IPS DF 4.7 (cell line): ENCODE measurements around the gene TAMALIN.

Experiments
- DNase-seq: peaks from one replicate; pipeline ENCODE4 v3.0.0-alpha.2; 2013; ENCODE audit warnings: low spot score; ENCODE audit errors: extremely low read depth

The TAMALIN gene

DNA sequence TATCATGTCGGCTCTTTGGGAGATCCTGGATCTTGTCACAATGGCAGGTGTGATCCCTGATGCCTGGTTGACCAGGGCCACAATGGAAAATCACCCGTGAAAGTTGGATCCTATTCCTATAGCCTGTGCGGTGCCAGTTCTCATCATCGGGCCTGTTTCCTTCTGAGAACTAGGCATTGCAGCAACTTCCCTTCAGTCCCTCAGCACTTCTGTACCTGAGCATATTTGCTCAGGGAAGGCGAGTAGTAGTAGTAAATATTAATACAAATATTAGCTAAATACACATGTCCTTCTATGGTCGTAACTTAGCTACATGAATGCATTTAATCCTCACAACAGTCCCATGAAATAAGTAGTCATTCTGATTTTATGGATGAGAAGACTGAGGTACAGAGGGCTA lies 22.1 kb upstream of the TAMALIN start:
- DNase-seq, result no peak

DNA sequence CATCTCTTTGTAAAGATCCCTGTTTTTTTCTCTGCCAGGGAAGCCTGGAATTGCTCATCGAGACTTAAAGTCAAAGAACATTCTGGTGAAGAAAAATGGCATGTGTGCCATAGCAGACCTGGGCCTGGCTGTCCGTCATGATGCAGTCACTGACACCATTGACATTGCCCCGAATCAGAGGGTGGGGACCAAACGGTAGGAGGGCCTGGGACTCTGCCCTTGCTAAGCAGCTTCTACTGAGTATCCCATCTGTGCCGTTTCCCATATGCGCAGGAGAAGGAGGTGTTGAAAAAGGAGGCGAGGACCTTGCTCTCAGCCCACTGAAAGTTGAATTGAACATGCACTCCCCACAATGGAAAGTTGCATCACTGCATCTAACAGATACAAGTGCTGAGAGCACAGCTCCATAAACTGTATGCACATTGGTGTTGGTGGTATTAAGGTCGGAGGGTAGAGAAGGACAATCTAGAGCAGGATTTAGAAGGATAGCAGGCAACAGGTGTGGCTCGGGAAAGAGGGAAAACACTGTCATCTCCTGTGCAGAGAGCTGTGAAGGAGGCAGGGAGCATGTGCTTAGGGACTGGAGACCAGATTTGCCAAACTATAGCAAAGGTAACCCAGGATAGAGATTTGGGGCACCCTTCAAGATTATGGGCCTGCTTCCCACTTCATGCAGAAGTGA lies 21.5 kb upstream of the TAMALIN start:
- DNase-seq, result no peak

DNA sequence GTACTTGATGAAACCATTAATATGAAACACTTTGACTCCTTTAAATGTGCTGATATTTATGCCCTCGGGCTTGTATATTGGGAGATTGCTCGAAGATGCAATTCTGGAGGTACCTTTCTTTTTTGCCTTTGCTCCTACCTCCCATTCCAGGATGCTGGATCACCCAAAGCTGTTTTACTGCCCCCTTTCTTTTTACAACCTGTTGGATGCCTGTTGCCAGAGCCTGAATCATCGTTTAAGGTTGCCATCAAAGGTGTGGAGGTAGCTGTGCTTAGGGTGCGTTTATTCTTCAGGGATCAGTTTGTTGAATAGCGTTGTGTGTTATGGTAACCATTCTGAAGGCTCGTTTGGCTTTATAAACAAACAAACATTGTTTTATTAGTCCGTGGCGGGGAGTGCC lies 19.9 kb upstream of the TAMALIN start:
- DNase-seq, result no peak

DNA sequence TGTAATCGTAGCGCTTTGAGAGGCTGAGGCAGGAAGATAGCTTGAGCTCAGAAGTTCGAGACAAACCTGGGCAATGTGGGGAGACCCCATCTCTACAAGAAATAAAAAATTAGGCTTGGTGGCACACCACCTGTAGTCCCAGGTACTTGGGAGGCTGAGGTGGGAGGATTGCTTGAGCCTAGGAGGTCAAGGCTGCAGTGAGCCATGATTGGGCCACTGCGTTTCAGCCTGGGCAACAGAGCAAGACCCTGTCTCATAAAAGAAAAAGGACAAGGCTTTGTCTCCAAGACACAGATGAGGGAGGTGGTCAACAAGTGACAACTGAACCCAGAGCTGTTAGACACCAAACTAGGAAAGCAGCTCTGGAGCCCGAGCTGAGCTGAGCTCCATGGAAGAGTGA lies 14.5 kb upstream of the TAMALIN start:
- no peak for DNase-seq

DNA sequence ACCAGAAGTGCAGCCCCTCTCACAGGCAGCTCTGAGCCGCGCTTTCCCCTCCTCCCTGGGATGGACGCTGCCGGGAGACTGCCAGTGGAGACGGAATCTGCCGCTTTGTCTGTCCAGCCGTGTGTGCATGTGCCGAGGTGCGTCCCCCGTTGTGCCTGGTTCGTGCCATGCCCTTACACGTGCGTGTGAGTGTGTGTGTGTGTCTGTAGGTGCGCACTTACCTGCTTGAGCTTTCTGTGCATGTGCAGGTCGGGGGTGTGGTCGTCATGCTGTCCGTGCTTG lies 12.3 kb upstream of the TAMALIN start:
- DNase-seq, result no peak

DNA sequence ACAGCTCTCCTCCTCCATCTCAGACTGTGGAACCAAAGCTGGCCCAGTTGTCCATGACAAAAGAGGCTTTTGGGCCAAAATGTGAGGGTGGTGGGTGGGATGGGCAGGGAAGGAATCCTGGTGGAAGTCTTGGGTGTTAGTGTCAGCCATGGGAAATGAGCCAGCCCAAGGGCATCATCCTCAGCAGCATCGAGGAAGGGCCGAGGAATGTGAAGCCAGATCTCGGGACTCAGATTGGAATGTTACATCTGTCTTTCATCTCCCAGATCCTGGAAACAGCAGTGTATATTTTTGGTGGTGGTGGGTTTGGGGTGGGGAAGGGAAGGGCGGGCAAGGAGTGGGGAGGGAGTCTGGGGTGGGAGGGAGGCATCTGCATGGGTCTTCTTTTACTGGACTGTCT lies 11.8 kb upstream of the TAMALIN start:
- no peak for DNase-seq

DNA sequence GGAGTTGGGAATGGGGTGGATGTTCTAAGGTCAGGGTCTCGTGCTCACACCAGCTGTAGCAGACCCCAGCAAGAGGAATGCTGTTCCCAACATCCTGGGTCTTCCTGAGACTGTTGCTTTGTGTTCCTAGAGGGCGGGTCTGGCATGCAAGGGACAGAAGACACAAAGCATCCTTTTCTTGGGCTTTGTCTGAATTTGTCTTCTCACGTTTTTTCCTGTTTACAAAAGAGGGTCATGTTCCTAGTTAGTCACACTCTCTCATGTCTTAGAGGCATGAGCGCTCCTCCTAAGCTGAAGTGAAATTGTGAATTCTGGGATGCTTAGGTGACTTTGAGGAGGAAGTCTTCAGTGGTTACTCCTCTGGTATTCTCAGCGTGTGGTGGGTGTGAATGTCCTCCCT lies 9.6 kb upstream of the TAMALIN start:
- no peak for DNase-seq

DNA sequence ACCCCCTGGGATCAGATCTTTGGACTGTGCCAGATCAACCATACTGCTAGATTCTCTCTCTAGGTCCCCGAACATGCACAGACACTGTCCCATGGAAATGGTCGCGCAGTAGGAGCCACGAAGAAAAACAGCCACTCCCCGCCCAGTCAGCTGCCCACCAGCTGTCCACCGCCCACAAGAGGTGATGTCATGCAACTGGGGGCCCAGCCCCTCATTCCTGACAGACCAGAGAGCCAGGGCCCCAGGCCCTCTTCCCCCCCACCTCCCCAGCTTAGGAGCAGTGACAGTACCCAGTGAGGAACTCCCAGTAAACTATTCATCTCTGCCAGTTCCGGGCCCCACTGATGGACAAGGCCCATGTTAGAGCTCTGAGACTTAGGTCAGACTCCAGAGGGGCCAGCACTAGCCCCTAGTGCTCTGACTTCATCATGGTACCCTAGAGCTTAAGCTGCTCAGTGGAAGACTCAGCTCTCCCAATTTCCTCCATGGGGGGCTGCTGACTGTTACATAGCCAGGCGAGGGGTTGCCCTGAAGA lies 3.7 kb upstream of the TAMALIN start:
- no peak for DNase-seq

DNA sequence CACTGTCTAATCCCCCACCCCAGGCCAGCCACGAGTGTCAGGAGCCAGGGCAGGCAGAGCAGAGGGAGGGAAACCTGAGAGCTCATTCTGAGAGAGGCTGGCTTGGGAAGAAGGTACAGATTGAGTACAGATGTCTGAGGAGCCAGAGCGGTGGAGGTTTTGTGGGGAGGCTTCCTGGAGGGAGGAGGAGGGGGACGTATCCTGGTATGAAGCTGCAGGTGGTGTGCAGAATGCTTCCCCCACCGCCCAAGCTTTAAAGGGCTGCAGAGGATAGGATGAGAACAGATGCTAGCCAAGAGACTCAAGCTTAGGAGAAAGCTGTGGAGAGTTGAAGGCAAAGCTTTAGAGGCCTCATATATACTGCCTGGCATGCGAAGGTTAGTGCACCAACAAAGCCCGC lies 3.2 kb upstream of the TAMALIN start:
- no peak for DNase-seq

DNA sequence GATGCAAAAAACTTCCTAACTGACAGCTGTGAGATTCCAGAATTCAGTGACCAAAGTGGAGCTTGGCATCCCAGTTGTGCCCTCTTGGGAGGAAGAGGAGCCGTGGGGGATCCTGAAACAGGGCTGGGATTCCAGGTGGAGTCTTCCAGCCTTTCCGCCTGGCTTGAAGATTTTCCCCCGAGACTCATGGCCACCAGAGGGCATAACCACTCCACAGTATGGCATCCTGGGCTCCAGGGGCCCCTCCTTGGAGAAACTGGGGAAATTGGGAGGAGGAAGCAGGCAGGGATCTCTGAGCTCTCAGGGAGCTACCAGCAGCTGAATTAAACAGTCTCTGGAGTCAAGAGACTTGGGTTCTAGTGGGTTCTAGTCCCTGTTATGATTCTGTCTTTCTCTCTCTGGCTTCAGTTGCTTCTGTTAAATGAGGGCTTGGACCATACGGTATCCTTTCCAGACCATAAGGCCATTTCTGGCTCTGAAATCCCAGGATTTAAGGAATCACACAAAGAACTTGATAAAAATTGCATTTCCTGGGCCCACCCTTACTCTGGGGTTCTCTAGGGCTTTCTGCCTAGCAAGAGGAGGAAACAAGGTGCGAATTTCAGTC lies 2.6 kb upstream of the TAMALIN start:
- DNase-seq, result no peak

DNA sequence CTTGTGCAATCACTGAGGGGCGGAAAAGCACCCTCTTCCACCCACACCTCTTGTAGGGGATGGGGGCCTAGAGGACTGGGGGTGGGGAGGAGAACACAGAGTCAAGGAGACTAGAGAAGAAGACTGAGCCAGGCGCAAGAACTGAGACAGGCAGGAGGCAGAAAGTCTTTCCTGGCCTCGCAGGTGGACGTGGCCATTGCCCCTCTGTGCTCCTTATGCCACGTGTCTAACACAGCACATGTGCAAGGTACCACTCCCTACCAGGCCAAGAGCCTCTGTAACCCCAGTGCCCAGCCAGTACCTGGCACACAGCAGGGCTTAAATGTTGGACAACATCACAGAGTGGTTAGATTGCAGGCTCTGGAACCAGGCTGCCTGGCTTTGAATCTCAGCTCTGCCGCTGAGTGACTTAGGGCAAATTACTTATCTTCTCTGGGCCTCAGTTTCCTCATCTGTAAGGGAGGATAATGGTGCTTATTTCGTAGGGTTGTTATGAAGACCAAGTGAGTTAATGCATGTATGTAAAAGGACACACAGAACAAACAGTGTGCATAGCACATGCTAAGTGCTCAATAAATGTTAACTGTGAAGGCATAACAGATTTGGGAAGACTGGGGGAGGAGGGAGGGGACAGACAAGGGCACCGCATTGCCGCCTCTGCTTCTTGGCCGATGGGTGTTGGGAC lies 1.4 kb upstream of the TAMALIN start:
- DNase-seq, result no peak

DNA sequence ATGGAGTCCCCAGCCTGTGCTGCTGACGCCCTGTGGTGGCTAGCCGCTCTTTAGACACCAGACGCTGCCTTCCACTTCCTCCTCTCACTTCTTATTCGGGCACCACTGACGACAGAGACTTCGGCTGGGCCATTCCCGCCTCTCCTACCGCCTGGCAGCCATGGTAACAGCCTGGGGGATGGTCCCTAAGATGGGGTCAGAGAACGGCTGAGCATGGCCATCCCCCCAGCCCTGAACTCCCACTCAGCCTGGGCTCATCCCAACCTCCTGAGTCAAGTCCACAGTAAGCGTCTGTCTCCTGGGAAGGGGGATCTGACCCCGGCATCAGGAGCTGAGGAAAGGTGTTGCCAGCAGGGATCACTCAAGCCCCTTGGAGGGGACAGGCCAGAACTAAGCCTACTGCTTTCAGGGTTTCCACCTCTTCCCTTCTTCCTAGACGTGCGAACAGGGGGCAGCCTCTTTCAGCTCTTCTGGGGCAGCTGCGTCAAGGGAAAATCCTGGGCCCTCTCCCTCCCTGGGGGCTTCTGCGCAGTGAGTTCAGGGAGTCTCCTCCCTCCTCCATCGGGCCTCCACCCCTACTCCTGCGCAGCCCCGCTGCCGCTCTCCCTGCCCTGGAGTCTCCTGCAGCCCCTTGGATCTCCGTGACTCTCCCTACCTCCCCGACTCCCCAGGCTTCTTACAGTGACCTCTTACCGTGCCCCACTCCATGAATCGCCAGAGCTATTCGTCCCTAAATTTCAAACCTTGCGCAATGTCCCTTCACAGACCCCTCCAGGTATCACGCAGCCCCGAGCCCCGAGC lies 643 bp upstream of the TAMALIN start:
- DNase-seq, result no peak

DNA sequence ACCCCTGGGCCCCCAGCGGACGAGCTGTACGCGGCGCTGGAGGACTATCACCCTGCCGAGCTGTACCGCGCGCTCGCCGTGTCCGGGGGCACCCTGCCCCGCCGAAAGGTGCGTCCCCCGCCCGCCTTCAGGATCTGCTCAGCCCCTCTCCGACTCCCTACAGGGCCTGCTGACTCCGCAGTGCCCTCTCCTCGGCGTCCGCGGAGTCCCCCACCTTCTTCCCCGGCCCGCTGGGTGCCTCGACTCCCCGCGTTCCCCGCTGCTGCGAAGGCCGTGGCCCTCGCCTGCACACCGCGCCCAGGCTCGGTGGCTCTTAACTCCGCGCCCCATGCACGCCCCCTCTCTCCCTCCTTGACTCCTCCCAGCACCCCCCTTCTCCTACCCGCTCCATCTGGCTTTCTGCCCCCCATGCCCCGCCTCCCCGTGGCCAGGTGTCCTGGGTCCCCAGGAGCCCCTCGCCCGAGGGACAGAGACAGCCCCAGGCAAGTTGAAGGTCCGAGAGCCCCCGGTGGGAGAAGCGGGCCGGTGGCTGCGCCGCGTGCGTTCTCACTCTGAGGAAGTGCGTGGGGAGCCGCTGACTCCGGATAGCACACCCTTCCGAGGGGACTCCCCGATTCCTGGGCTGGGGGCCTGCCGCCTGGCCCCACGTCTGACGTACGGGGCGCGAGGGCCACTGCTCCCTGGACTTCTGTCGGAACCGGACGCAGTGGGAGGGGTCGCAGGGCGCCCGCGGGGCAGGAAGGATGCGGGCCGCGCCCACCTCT lies 594 bp downstream of the TAMALIN start:
- DNase-seq, result no peak

DNA sequence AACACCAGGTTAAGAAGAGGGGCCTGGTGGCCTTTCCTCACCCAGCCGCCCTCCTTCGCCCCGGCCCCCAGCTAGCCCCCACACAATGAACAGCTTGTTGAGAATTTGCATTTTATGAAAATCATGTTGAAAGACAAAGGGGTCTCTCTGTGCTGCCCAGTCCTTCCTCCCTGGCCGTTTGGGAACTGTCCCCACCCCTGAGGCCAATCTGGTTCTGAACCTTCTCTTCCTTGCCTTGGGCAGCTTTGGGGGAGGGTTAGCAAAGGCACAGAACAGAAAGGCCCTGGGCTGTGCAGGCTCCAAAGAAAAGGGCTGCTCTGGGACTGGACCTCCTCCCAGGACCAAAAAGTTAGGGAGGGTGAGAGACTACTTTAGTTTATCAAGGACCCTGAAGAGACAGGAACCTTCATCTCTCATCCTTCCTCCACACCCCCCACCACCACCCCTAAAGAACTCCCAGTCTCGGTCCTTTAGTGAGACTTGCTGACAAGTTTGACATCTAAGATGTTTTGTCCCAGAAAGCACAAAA lies 1.3 kb downstream of the TAMALIN start:
- DNase-seq, result no peak

DNA sequence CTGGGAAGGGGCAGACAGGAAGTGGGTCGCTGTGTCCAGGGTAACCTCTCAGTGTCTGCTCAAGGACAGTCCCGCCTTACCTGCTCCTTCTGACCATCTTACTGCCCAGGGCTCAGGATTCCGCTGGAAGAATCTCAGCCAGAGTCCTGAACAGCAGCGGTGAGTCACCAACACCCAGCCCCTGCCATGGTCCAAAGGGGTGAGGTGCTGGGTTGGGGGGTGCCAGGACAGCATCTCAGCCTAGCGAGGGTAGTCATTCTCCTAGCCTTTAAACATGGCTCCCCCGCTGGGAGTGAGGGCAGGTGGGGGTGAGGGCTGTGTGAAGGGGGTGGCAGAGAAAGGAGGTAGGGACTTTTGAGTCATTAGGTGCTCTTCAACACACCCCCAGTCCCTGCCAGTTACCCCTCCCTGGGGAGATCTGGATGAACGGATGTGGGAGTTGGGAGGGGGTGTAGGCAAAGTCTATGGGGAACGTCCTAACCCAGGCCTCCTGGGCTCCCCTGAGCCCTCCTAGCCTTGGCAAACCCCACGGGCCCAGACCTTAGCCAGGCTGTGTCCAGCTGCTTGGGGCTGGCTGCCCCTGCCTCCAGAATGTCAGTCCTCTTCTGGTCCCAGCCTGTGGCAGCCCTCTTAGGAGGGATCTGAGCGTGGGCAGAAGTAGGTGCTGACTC lies 2.5 kb downstream of the TAMALIN start:
- no peak for DNase-seq

DNA sequence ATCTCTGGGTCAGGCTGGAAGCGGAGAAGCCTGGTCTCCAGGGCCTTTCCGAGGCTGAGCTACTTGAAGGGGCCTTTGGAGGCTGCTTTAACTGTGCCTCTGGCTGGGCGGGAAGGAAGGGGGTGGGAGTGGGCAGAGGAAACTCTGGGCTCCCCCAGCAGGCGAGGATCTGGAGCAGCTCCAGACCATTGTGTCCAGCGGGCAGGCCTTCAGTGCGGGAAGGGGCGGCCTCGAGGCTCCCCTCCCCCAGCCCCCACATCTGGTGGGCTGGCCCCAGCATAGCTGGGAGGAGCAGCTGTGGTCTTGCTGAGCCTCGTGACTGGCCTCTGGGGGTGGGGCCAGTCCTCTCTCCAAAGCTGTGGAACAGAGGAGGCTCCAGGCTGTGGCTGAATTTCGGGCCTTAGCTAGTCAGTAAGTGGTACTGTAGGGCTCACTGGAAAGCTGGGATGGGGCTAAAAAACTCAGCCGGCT lies 3.4 kb downstream of the TAMALIN start:
- no peak for DNase-seq

DNA sequence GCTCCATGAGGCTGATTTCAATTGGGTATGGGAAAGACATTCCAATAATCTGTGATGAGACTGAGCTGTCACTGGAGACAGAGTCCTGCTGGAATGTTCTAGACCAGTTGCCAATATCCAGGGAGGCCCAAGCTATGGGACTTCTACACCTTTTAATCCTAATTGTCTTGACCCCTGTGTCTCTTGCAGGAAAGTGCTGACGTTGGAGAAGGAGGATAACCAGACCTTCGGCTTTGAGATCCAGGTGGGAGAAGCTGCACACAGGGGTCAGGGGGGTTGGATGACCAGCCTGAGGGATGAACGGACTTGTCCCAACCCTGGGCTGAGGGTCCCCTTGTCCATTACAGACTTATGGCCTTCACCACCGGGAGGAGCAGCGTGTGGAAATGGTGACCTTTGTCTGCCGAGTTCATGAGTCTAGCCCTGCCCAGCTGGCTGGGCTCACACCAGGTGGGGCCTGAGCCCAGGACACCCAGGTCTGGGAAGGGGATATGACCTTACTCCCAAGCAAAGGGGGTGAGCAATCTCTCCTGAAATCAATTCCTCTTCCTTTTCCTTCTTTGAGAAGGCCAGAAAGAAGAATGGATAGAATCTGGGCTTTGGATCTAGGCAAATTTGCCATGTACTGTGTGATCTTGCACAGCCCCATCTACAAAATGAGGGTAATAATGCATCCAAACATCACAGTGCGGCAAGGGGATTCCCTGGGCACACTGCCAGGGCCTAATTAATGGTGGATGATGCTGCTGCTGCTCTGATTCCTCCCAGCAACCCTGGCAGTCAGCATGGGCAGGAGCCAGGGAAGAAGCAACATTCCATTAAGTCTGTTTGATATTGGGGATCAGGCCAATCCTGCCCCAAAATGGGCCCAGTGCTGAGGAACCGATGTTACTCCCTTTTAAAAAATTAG lies 4.2 kb downstream of the TAMALIN start:
- no peak for DNase-seq

DNA sequence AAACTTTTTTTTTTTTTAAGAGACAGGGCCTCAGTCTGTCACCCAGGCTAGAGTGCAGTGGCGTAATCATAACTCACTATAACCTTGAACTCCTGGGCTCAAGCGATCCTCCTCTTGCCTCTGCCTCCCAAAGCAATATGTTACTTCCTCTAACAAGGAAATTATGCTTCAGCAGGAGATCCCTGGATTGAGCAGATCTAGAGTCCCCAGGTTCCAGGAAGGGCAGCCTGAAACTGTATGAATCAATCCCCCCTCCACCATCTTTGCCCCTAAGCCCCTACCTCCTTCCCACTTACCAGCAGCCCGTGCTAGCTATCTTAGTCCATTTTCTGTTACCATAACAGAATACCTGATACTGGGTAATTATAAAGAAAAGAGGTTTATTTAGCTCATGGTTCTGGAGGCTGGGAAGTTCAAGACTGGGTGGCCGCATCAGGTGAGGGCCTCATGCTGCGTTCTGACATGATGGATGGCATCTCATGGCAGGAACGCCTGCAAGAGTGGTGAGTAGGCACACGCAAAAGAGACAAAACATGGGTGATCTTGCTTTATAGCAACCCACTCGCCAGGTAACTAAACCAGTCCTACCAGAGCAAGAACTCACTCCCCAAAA lies 5.0 kb downstream of the TAMALIN start:
- no peak for DNase-seq
